ENCODE results near the gene NRAP. TPM values are rescaled to one million over a fixed set of nuclear protein-coding genes. Genes with fewer than 3 reads are reported as not detected.
A peak's percentile ranks its signal among the peaks of the same experiment; 100 is the strongest.

NRAP gene
- total RNA-seq (ENCODE audit: unreplicated experiment) = not detected
- long read RNA-seq = 0 reads

- peak within 1 kb of the TSS; percentile 25 for H3K27ac Mint-ChIP-seq (ENCODE audit: unreplicated experiment)
Observed at GRCh38 chr10:113663908-113664307, at the start of gene NRAP. Gene NRAP (minus strand): TSS chr10:113664041. CDS start chr10:113663882, 159 bp downstream.

GRCh38 chr10:113713640-113713982 is 49.8 kb upstream of the NRAP start:
- H3K9me3 Mint-ChIP-seq (ENCODE audit: unreplicated experiment) = no peaks in the 10 kb centered on the region
- peaks cover 28% of the 10 kb centered on the region for H3K4me1 Mint-ChIP-seq (ENCODE audit: unreplicated experiment)
- H3K4me3 Mint-ChIP-seq (ENCODE audit: unreplicated experiment) = no peak overlapping the region
- H3K36me3 Mint-ChIP-seq (ENCODE audit: low read depth, unreplicated experiment) = no peaks in the 10 kb centered on the region
- H3K27ac Mint-ChIP-seq (ENCODE audit: unreplicated experiment) = no peak overlapping the region
- TF ChIP-seq CTCF (IDR thresholded peaks at IDR 0.05; ENCODE audit: unreplicated experiment) = no peak
- no peak for DNase-seq (ENCODE audit: low spot score)
- H3K27me3 Mint-ChIP-seq (ENCODE audit: unreplicated experiment) = no peaks in the 10 kb centered on the region

More at GRCh38 chr10:113663908-113664307, at the start of gene NRAP:
- H3K27me3 Mint-ChIP-seq (ENCODE audit: unreplicated experiment) = peaks cover 2% of the 10 kb centered on the region
- no peaks in the 10 kb centered on the region for H3K36me3 Mint-ChIP-seq (ENCODE audit: low read depth, unreplicated experiment)
- TF ChIP-seq CTCF (IDR thresholded peaks at IDR 0.05; ENCODE audit: unreplicated experiment) = no peak
- no peaks in the 10 kb centered on the region for H3K9me3 Mint-ChIP-seq (ENCODE audit: unreplicated experiment)
- no peak within 1 kb of the TSS for H3K4me3 Mint-ChIP-seq (ENCODE audit: unreplicated experiment)
- no peak for DNase-seq (ENCODE audit: low spot score)
- no peaks in the 10 kb centered on the region for H3K4me1 Mint-ChIP-seq (ENCODE audit: unreplicated experiment)

GRCh38 chr10:113712755-113713639 is 49.2 kb upstream of the NRAP start:
- H3K27me3 Mint-ChIP-seq (ENCODE audit: unreplicated experiment) = no peaks in the 10 kb centered on the region
- DNase-seq (ENCODE audit: low spot score) = no peak
- no peak for TF ChIP-seq CTCF (IDR thresholded peaks at IDR 0.05; ENCODE audit: unreplicated experiment)
- no peaks in the 10 kb centered on the region for H3K9me3 Mint-ChIP-seq (ENCODE audit: unreplicated experiment)
- H3K4me3 Mint-ChIP-seq (ENCODE audit: unreplicated experiment) = no peak overlapping the region
- peaks cover 28% of the 10 kb centered on the region for H3K4me1 Mint-ChIP-seq (ENCODE audit: unreplicated experiment)
- no peak overlapping the region for H3K27ac Mint-ChIP-seq (ENCODE audit: unreplicated experiment)
- H3K36me3 Mint-ChIP-seq (ENCODE audit: low read depth, unreplicated experiment) = no peaks in the 10 kb centered on the region

GRCh38 chr10:113712024-113712423 is 48.2 kb upstream of the NRAP start:
- peaks cover 28% of the 10 kb centered on the region for H3K4me1 Mint-ChIP-seq (ENCODE audit: unreplicated experiment)
- H3K36me3 Mint-ChIP-seq (ENCODE audit: low read depth, unreplicated experiment) = no peaks in the 10 kb centered on the region
- H3K4me3 Mint-ChIP-seq (ENCODE audit: unreplicated experiment) = no peak overlapping the region
- no peak overlapping the region for H3K27ac Mint-ChIP-seq (ENCODE audit: unreplicated experiment)
- DNase-seq (ENCODE audit: low spot score) = no peak
- no peaks in the 10 kb centered on the region for H3K27me3 Mint-ChIP-seq (ENCODE audit: unreplicated experiment)
- no peak for TF ChIP-seq CTCF (IDR thresholded peaks at IDR 0.05; ENCODE audit: unreplicated experiment)
- no peaks in the 10 kb centered on the region for H3K9me3 Mint-ChIP-seq (ENCODE audit: unreplicated experiment)

- Mint-ChIP-seq H3K4me1 (ENCODE audit: unreplicated experiment) (peaks cover 28% of the 10 kb centered on the region), H3K9me3 (ENCODE audit: unreplicated experiment) (no peaks in the 10 kb centered on the region), H3K27me3 (ENCODE audit: unreplicated experiment) (no peaks in the 10 kb centered on the region), H3K27ac (ENCODE audit: unreplicated experiment) (no peak overlapping the region), H3K36me3 (ENCODE audit: low read depth, unreplicated experiment) (no peaks in the 10 kb centered on the region), H3K4me3 (ENCODE audit: unreplicated experiment) (no peak overlapping the region)
- no peak for DNase-seq (ENCODE audit: low spot score)
- no peak for TF ChIP-seq CTCF (IDR thresholded peaks at IDR 0.05; ENCODE audit: unreplicated experiment)
Observed at GRCh38 chr10:113711142-113711541, 47.3 kb upstream of the NRAP start.
